NT2/D1 (cell line): ENCODE measurements around the gene F2RL2.

ENCODE experiments used
- YY1 ChIP-seq: IDR thresholded peaks from 2 replicates; pipeline ENCODE4 v1.6.1; 2011; ENCODE audit not compliant: insufficient read length, insufficient read depth
- ZNF274 ChIP-seq: IDR thresholded peaks from 2 replicates; pipeline ENCODE4 v1.6.1; 2011; ENCODE audit warnings: mild to moderate bottlenecking, low read depth, low read length

DNA sequence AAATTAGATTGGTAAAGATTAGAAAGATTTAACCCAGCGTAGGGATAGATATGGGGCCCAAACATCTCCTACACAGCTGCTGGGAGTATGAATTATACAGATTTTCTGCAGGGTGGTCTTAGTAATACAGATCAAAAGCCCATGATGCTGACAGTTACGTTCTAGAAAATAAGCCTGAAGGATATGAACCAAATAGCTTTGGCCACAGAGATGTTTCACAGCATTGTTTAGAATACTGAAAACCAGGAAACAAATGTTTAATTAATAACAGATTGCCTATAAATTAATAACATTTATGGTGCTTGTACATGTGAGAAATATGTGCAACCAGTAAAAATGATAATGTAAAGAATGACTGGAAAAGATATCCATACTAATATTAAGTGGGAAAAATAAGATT, 24.7 kb downstream of the F2RL2 start:
- TF ChIP-seq YY1, result no peak
- no peak for TF ChIP-seq ZNF274
